ENCODE measurements around the gene DCPS.

DNA sequence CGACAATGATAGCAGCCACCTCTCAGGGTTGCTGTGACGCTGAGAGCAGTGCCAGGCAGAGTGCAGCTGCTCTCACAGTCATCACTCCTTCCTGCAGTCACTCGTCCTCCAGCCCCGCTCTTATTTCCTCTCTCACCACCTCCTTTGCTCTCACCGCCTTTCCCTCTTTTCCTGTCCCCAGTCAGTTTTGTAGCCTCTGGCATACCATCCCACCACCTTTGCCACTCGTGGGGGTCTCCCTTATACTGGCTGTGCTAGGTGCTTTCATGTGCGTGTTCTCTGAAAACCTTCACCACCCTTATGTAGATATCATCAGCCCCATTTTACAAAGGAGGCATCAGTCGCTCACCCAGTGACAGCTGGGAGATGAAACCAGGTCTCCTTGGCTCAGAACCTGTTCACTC lies 32.3 kb downstream of the DCPS start:
- TF ChIP-seq, protein P1, sequence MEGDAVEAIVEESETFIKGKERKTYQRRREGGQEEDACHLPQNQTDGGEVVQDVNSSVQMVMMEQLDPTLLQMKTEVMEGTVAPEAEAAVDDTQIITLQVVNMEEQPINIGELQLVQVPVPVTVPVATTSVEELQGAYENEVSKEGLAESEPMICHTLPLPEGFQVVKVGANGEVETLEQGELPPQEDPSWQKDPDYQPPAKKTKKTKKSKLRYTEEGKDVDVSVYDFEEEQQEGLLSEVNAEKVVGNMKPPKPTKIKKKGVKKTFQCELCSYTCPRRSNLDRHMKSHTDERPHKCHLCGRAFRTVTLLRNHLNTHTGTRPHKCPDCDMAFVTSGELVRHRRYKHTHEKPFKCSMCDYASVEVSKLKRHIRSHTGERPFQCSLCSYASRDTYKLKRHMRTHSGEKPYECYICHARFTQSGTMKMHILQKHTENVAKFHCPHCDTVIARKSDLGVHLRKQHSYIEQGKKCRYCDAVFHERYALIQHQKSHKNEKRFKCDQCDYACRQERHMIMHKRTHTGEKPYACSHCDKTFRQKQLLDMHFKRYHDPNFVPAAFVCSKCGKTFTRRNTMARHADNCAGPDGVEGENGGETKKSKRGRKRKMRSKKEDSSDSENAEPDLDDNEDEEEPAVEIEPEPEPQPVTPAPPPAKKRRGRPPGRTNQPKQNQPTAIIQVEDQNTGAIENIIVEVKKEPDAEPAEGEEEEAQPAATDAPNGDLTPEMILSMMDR (IDR thresholded peaks at IDR 0.05; ENCODE audit: insufficient read depth, low read length, poor library complexity, severe bottlenecking): no peak
- TF ChIP-seq EZH2phosphoT487 (conservative IDR thresholded peaks at IDR 0.05; ENCODE audit: low read length): no peak

All from SU-DHL-6 (cell line).